ENCODE data around the gene PCSK2. TPM values are rescaled to one million over a fixed set of nuclear protein-coding genes. Genes with fewer than 3 reads are reported as not detected.

Gene PCSK2
- total and polyA plus RNA-seq, 2 experiments from 2014 or later = 1.3 to 3.8 TPM

DNA sequence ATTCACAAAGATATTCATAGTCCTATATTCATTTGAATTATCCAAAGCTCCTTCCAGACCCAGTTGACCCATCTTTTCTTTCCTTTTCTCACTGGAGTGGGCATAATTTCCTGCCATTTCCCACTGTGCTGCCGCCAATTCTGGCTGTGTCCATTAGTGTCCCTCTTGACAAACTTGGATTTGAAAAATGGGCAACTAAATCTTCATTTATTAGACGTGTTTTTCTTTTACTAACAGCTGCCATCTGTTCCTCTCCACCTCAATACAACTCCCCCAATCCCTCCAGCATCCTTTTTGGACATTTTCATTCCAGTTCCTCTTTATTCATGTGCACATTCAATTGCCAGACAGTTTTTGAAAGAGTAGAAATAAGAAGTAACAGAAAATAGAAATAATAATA lies 90.5 kb downstream of the PCSK2 start:
- WGBS (ENCODE audit: low lambda C conversion rate, missing lambda C conversion rate) = 78% methylated on average over 2 of the region's 2 CpGs
- TF ChIP-seq EZH2 (IDR thresholded peaks at IDR 0.05; ENCODE audit: borderline replicate concordance) (no peak), EZH2phosphoT487 (IDR thresholded peaks at IDR 0.05; ENCODE audit: low read depth, severe bottlenecking, unreplicated experiment) (no peak)
- TF ChIP-seq, protein P1, sequence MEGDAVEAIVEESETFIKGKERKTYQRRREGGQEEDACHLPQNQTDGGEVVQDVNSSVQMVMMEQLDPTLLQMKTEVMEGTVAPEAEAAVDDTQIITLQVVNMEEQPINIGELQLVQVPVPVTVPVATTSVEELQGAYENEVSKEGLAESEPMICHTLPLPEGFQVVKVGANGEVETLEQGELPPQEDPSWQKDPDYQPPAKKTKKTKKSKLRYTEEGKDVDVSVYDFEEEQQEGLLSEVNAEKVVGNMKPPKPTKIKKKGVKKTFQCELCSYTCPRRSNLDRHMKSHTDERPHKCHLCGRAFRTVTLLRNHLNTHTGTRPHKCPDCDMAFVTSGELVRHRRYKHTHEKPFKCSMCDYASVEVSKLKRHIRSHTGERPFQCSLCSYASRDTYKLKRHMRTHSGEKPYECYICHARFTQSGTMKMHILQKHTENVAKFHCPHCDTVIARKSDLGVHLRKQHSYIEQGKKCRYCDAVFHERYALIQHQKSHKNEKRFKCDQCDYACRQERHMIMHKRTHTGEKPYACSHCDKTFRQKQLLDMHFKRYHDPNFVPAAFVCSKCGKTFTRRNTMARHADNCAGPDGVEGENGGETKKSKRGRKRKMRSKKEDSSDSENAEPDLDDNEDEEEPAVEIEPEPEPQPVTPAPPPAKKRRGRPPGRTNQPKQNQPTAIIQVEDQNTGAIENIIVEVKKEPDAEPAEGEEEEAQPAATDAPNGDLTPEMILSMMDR (IDR thresholded peaks at IDR 0.05; ENCODE audit: poor library complexity) = no peak

DNA sequence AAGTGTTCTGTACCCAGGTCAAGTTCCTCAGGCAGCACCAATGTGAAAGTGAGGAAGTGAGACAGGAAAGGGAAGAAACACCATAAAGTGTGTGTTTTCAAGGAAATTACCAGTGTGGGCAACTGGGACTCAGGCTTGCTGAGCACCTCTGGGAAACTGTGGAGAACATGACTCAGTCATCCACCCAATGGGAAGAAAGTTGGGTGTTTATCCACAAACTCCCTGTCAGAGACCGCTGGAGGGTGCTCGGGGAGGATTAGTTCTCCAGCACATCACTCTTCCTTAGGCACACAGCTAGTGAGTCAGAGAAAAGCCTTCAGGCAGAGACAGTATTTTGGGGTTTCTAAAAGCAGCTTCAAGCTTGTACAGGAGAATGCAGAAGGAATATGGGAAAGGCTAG lies 93.6 kb downstream of the PCSK2 start:
- DNase-seq (ENCODE audit: low spot score) = no peak
- H3K4me1 ChIP-seq (ENCODE audit: insufficient read depth) = no peaks in the 10 kb centered on the region
- no peaks in the 10 kb centered on the region for H3K36me3 ChIP-seq (replicated peaks; ENCODE audit: insufficient read depth, low read depth)
- no peak overlapping the region for H3K4me3 ChIP-seq
- no peak overlapping the region for H2AFZ ChIP-seq
- H3K27me3 ChIP-seq = peaks cover 8% of the 10 kb centered on the region
- no peaks in the 10 kb centered on the region for H4K20me1 ChIP-seq (ENCODE audit: insufficient read depth, poor library complexity, severe bottlenecking)
- no peaks in the 10 kb centered on the region for H3K79me2 ChIP-seq
- H3K9me3 ChIP-seq (ENCODE audit: low read depth) = no peaks in the 10 kb centered on the region
- no peaks in the 10 kb centered on the region for H3K9me2 ChIP-seq (replicated peaks; ENCODE audit: insufficient read depth)
- TF ChIP-seq, protein P1 (IDR thresholded peaks at IDR 0.05; ENCODE audit: poor library complexity) = no peak
- no peak for TF ChIP-seq EZH2phosphoT487 (IDR thresholded peaks at IDR 0.05; ENCODE audit: low read depth, severe bottlenecking, unreplicated experiment)
- H3K27ac ChIP-seq = no peak overlapping the region
- H3K4me2 ChIP-seq = no peak overlapping the region
- WGBS (ENCODE audit: low lambda C conversion rate, missing lambda C conversion rate) = 79% methylated on average over 2 of the region's 2 CpGs

More for the DNA sequence above, 90.5 kb downstream of the PCSK2 start:
- H3K4me1 ChIP-seq (ENCODE audit: insufficient read depth) = no peaks in the 10 kb centered on the region
- H3K9me2 ChIP-seq (replicated peaks; ENCODE audit: insufficient read depth) = no peaks in the 10 kb centered on the region
- H3K27ac ChIP-seq = no peak overlapping the region
- H2AFZ ChIP-seq = no peak overlapping the region
- H3K79me2 ChIP-seq = no peaks in the 10 kb centered on the region
- H3K4me3 ChIP-seq = no peak overlapping the region
- no peaks in the 10 kb centered on the region for H3K36me3 ChIP-seq (replicated peaks; ENCODE audit: insufficient read depth, low read depth)
- DNase-seq (ENCODE audit: low spot score) = no peak
- H3K4me2 ChIP-seq = no peak overlapping the region
- H4K20me1 ChIP-seq (ENCODE audit: insufficient read depth, poor library complexity, severe bottlenecking) = no peaks in the 10 kb centered on the region
- no peaks in the 10 kb centered on the region for H3K9me3 ChIP-seq (ENCODE audit: low read depth)
- H3K27me3 ChIP-seq = peaks cover 8% of the 10 kb centered on the region

DNA sequence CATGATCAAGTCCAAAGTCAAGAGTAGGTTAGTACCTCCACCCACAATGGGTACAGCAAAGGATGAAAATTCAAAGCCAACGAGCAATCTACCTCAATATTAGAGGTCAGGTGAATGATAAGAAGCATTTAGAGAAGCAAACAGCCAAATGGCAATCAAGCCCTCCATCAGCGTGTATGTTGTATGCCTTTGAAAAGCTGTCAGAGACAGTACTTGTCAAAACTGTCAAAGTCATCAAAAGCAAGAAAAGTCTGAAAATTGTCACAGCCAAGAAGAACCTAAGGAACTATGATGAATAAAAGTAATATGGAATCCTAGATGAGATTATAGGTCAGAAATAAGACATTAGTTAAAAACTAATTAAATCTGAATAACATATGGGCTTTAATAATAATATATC lies 99.3 kb downstream of the PCSK2 start:
- Histone ChIP-seq H4K20me1 (ENCODE audit: insufficient read depth, poor library complexity, severe bottlenecking) (no peaks in the 10 kb centered on the region), H3K27ac (no peak overlapping the region), H3K4me3 (no peak overlapping the region), H2AFZ (no peak overlapping the region), H3K36me3 (replicated peaks; ENCODE audit: insufficient read depth, low read depth) (no peaks in the 10 kb centered on the region), H3K4me1 (ENCODE audit: insufficient read depth) (no peaks in the 10 kb centered on the region), H3K4me2 (no peak overlapping the region), H3K9me3 (ENCODE audit: low read depth) (no peaks in the 10 kb centered on the region), H3K27me3 (no peaks in the 10 kb centered on the region), H3K79me2 (no peaks in the 10 kb centered on the region), H3K9me2 (replicated peaks; ENCODE audit: insufficient read depth) (no peaks in the 10 kb centered on the region)
- WGBS (ENCODE audit: low lambda C conversion rate, missing lambda C conversion rate) = 88% methylated on average over 2 of the region's 2 CpGs
- no peak for TF ChIP-seq EZH2 (IDR thresholded peaks at IDR 0.05; ENCODE audit: borderline replicate concordance)
- TF ChIP-seq EZH2phosphoT487 (IDR thresholded peaks at IDR 0.05; ENCODE audit: low read depth, severe bottlenecking, unreplicated experiment) = no peak
- TF ChIP-seq, protein P1 (IDR thresholded peaks at IDR 0.05; ENCODE audit: poor library complexity) = no peak
- DNase-seq (ENCODE audit: low spot score) = no peak
